HepG2 (cell line): ENCODE measurements around the gene PLEKHN1. TPM values are rescaled to one million over a fixed set of nuclear protein-coding genes. Genes with fewer than 3 reads are reported as not detected.

Experiments
- FOSL2 ChIP-seq: sonication (generic); formaldehyde crosslinking; IDR thresholded peaks from 2 replicates; pipeline ENCODE4 v1.4.0; 2020; ENCODE audit warnings: missing genetic modification reagents
- FOXP1 ChIP-seq, 2 experiments: fragments of 450-650 bp in 1 of 2; IDR thresholded peaks; 2 replicates each; pipeline ENCODE4 v1.6.1; 2017 to 2018; ENCODE audit warnings: antibody characterized with exemption in 1 of 2
- GABPB1 ChIP-seq: IDR thresholded peaks from 2 replicates; pipeline ENCODE4 v1.6.1; 2016; ENCODE audit warnings: mild to moderate bottlenecking, missing genetic modification reagents, moderate library complexity, missing compliant biosample characterization
- GFI1 ChIP-seq: sonication (generic); formaldehyde crosslinking; IDR thresholded peaks from 2 replicates; pipeline ENCODE4 v1.5.0; 2020; ENCODE audit warnings: missing genetic modification reagents, mild to moderate bottlenecking, borderline replicate concordance
- KDM2A ChIP-seq: sonication (generic); formaldehyde crosslinking; IDR thresholded peaks from 2 replicates; pipeline ENCODE4 v1.4.0; 2020; ENCODE audit warnings: low read depth, missing genetic modification reagents, borderline replicate concordance
- PHF20 ChIP-seq: sonication (generic); formaldehyde crosslinking; IDR thresholded peaks from 2 replicates; pipeline ENCODE4 v1.5.0; 2020; ENCODE audit warnings: mild to moderate bottlenecking, missing genetic modification reagents
- PITX1 ChIP-seq: sonication (generic); formaldehyde crosslinking; IDR thresholded peaks from 2 replicates; pipeline ENCODE4 v1.5.1; 2020; ENCODE audit warnings: mild to moderate bottlenecking, missing genetic modification reagents
- RBFOX2 ChIP-seq: fragments of 200-400 bp; formaldehyde crosslinking; IDR thresholded peaks from 2 replicates; pipeline ENCODE4 v1.6.1; 2017; ENCODE audit warnings: low read depth, mild to moderate bottlenecking, low read length
- ZFY ChIP-seq: sonication (generic); formaldehyde crosslinking; IDR thresholded peaks from 2 replicates; pipeline ENCODE4 v1.4.0; 2020; ENCODE audit warnings: missing genetic modification reagents
- ZNF235 ChIP-seq: sonication (generic); formaldehyde crosslinking; IDR thresholded peaks from 2 replicates; pipeline ENCODE4 v1.8.1; 2023; ENCODE audit warnings: mild to moderate bottlenecking, missing genetic modification reagents, borderline replicate concordance
- ZNF317 ChIP-seq: sonication (generic); formaldehyde crosslinking; IDR thresholded peaks from 2 replicates; pipeline ENCODE4 v1.5.0; 2020; ENCODE audit warnings: mild to moderate bottlenecking, missing genetic modification reagents
- ZNF547 ChIP-seq: sonication (generic); formaldehyde crosslinking; IDR thresholded peaks from 2 replicates; pipeline ENCODE4 v1.5.1; 2020; ENCODE audit warnings: mild to moderate bottlenecking, missing genetic modification reagents
- ZNF772 ChIP-seq: sonication (generic); formaldehyde crosslinking; IDR thresholded peaks from 2 replicates; pipeline ENCODE4 v1.5.0; 2020; ENCODE audit warnings: mild to moderate bottlenecking, missing genetic modification reagents
- ZNF792 ChIP-seq: IDR thresholded peaks from 2 replicates; pipeline ENCODE4 v1.6.1; 2016
- polyA plus RNA-seq, 8 experiments: library from polyadenylated mRNA; depleted of rRNA in 3 of 8; stranded (reverse) in 7 of 8; unstranded in 1 of 8; fragments of >200 nt; fragmentation: Illumina TruSeq in 4 of 8; extraction: Trizol in 4 of 8; gene quantifications; 2 replicates each; pipeline versions ENCODE4 v1.2.1 to v1.2.3, GENCODE V29; 2011 to 2016; ENCODE audit warnings: low read depth in 4 of 8, missing spikeins in 1 of 8, mixed read lengths in 1 of 8; ENCODE audit not compliant: insufficient read depth in 1 of 8
- total RNA-seq, 5 experiments: library from RNA; depleted of rRNA; stranded (reverse); fragments of >200 nt; fragmentation: Illumina TruSeq; extraction: Trizol; gene quantifications; 2 replicates each; pipeline ENCODE4 v1.2.3, GENCODE V29; 2016; ENCODE audit warnings: low read depth in 1 of 5
- TF ChIP-seq, protein P1 (sequence below): sonication (generic); formaldehyde crosslinking; IDR thresholded peaks from 2 replicates; pipeline ENCODE4 v1.4.0; 2020; ENCODE audit warnings: mild to moderate bottlenecking, missing genetic modification reagents
- TF ChIP-seq, protein P2 (sequence below): sonication (generic); formaldehyde crosslinking; conservative IDR thresholded peaks from 2 replicates; pipeline ENCODE4 v1.8.0; 2022; ENCODE audit warnings: mild to moderate bottlenecking, moderate library complexity, missing genetic modification reagents
- TF ChIP-seq, protein P3 (sequence below): sonication (generic); formaldehyde crosslinking; IDR thresholded peaks from 2 replicates; pipeline ENCODE4 v1.9.0; 2021; ENCODE audit warnings: mild to moderate bottlenecking, missing genetic modification reagents

Gene PLEKHN1
- total and polyA plus RNA-seq, 2 of the 13 experiments (the other 11 are each of a cell fraction or from before 2014, with no cell fraction given) = 0.42 to 0.58 TPM

DNA sequence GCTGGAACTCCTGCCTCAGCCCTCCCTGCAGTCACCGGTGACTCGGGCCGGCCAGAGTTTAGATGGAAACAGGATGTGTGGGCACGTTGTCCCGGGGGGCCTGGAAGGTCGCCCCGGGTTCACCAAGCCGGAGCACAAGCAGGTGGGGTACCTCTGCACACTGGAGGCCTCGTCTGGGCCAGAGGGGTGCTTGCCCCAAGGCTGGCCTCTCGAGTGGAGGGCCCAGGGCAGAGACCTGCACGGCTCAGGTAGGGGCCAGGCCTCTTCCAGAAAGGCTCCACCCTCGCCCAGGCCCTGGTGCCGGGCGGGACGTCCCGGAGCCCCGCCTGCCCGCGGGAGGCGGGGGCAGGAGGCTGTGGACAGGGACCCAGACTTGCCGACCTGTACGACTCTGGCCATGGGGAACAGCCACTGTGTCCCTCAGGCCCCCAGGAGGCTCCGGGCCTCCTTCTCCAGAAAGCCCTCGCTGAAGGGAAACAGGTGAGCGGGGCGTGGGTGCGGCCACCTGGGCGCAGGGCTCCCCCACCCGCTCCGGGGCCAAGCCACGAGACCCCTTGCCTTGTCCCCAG is at the start of gene PLEKHN1 (continued):
- TF ChIP-seq, protein P1, sequence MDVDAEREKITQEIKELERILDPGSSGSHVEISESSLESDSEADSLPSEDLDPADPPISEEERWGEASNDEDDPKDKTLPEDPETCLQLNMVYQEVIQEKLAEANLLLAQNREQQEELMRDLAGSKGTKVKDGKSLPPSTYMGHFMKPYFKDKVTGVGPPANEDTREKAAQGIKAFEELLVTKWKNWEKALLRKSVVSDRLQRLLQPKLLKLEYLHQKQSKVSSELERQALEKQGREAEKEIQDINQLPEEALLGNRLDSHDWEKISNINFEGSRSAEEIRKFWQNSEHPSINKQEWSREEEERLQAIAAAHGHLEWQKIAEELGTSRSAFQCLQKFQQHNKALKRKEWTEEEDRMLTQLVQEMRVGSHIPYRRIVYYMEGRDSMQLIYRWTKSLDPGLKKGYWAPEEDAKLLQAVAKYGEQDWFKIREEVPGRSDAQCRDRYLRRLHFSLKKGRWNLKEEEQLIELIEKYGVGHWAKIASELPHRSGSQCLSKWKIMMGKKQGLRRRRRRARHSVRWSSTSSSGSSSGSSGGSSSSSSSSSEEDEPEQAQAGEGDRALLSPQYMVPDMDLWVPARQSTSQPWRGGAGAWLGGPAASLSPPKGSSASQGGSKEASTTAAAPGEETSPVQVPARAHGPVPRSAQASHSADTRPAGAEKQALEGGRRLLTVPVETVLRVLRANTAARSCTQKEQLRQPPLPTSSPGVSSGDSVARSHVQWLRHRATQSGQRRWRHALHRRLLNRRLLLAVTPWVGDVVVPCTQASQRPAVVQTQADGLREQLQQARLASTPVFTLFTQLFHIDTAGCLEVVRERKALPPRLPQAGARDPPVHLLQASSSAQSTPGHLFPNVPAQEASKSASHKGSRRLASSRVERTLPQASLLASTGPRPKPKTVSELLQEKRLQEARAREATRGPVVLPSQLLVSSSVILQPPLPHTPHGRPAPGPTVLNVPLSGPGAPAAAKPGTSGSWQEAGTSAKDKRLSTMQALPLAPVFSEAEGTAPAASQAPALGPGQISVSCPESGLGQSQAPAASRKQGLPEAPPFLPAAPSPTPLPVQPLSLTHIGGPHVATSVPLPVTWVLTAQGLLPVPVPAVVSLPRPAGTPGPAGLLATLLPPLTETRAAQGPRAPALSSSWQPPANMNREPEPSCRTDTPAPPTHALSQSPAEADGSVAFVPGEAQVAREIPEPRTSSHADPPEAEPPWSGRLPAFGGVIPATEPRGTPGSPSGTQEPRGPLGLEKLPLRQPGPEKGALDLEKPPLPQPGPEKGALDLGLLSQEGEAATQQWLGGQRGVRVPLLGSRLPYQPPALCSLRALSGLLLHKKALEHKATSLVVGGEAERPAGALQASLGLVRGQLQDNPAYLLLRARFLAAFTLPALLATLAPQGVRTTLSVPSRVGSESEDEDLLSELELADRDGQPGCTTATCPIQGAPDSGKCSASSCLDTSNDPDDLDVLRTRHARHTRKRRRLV = peak; percentile 34; the same call in 1 of the 2 replicates
- TF ChIP-seq GFI1 (peak; percentile 12; the same call in 1 of the 2 replicates), ZNF792 (CRISPR knock-in tag) (no peak), ZNF547 (CRISPR knock-in tag) (peak; percentile 35; the same call in 1 of the 2 replicates), PITX1 (CRISPR knock-in tag) (no peak), FOXP1 (IDR thresholded peaks at IDR 0.05) (no peak), FOXP1 (CRISPR knock-in tag; IDR thresholded peaks at IDR 0.05) (no peak), PHF20 (0 out of 2 replicates have a peak, but pooled peaks have one; percentile 4), ZFY (CRISPR knock-in tag) (peak; percentile 64), RBFOX2 (peak; percentile 70), GABPB1 (peak; percentile 54; the same call in 1 of the 2 replicates), KDM2A (CRISPR knock-in tag) (peak; percentile 66; the same call in 1 of the 2 replicates), ZNF235 (CRISPR knock-in tag) (0 out of 2 replicates have a peak, but pooled peaks have one; percentile 41), FOSL2 (peak; percentile 63; the same call in 1 of the 2 replicates), ZNF317 (peak; percentile 17; the same call in 1 of the 2 replicates), ZNF772 (CRISPR knock-in tag) (0 out of 2 replicates have a peak, but pooled peaks have one; percentile 31)
- TF ChIP-seq, protein P2, sequence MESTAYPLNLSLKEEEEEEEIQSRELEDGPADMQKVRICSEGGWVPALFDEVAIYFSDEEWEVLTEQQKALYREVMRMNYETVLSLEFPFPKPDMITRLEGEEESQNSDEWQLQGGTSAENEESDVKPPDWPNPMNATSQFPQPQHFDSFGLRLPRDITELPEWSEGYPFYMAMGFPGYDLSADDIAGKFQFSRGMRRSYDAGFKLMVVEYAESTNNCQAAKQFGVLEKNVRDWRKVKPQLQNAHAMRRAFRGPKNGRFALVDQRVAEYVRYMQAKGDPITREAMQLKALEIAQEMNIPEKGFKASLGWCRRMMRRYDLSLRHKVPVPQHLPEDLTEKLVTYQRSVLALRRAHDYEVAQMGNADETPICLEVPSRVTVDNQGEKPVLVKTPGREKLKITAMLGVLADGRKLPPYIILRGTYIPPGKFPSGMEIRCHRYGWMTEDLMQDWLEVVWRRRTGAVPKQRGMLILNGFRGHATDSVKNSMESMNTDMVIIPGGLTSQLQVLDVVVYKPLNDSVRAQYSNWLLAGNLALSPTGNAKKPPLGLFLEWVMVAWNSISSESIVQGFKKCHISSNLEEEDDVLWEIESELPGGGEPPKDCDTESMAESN = no peak; the same call in 1 of the 2 replicates
- TF ChIP-seq, protein P3, sequence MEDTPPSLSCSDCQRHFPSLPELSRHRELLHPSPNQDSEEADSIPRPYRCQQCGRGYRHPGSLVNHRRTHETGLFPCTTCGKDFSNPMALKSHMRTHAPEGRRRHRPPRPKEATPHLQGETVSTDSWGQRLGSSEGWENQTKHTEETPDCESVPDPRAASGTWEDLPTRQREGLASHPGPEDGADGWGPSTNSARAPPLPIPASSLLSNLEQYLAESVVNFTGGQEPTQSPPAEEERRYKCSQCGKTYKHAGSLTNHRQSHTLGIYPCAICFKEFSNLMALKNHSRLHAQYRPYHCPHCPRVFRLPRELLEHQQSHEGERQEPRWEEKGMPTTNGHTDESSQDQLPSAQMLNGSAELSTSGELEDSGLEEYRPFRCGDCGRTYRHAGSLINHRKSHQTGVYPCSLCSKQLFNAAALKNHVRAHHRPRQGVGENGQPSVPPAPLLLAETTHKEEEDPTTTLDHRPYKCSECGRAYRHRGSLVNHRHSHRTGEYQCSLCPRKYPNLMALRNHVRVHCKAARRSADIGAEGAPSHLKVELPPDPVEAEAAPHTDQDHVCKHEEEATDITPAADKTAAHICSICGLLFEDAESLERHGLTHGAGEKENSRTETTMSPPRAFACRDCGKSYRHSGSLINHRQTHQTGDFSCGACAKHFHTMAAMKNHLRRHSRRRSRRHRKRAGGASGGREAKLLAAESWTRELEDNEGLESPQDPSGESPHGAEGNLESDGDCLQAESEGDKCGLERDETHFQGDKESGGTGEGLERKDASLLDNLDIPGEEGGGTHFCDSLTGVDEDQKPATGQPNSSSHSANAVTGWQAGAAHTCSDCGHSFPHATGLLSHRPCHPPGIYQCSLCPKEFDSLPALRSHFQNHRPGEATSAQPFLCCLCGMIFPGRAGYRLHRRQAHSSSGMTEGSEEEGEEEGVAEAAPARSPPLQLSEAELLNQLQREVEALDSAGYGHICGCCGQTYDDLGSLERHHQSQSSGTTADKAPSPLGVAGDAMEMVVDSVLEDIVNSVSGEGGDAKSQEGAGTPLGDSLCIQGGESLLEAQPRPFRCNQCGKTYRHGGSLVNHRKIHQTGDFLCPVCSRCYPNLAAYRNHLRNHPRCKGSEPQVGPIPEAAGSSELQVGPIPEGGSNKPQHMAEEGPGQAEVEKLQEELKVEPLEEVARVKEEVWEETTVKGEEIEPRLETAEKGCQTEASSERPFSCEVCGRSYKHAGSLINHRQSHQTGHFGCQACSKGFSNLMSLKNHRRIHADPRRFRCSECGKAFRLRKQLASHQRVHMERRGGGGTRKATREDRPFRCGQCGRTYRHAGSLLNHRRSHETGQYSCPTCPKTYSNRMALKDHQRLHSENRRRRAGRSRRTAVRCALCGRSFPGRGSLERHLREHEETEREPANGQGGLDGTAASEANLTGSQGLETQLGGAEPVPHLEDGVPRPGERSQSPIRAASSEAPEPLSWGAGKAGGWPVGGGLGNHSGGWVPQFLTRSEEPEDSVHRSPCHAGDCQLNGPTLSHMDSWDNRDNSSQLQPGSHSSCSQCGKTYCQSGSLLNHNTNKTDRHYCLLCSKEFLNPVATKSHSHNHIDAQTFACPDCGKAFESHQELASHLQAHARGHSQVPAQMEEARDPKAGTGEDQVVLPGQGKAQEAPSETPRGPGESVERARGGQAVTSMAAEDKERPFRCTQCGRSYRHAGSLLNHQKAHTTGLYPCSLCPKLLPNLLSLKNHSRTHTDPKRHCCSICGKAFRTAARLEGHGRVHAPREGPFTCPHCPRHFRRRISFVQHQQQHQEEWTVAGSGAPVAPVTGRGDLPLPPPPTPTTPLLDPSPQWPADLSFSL (CRISPR knock-in tag) = no peak
